ENCODE data around the gene CTNS.

DNA sequence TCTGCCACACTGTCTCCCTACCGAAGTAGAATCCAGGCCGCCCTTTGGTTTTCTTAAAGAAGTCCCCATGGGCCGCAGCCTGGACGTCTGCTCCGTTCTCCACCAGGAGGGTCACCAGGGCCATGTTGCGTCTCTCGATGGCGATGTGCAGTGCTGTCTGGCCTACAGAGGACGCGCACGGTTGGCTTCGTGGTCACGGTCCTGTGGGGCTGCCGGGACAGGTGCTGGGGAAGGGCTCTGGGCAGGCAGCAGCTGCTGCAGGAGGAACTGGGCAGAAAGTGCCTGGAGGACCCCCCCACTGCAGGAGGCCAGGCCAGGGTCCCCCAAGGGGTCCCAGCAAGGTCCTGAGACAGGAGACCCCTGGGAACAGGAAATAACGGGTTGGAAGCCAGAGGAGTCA lies 46.3 kb upstream of the CTNS start:
- TF ChIP-seq EZH2 (IDR thresholded peaks at IDR 0.05; ENCODE audit: borderline replicate concordance) (no peak), EZH2phosphoT487 (IDR thresholded peaks at IDR 0.05; ENCODE audit: low read depth, severe bottlenecking, unreplicated experiment) (no peak)
- TF ChIP-seq, protein P1, sequence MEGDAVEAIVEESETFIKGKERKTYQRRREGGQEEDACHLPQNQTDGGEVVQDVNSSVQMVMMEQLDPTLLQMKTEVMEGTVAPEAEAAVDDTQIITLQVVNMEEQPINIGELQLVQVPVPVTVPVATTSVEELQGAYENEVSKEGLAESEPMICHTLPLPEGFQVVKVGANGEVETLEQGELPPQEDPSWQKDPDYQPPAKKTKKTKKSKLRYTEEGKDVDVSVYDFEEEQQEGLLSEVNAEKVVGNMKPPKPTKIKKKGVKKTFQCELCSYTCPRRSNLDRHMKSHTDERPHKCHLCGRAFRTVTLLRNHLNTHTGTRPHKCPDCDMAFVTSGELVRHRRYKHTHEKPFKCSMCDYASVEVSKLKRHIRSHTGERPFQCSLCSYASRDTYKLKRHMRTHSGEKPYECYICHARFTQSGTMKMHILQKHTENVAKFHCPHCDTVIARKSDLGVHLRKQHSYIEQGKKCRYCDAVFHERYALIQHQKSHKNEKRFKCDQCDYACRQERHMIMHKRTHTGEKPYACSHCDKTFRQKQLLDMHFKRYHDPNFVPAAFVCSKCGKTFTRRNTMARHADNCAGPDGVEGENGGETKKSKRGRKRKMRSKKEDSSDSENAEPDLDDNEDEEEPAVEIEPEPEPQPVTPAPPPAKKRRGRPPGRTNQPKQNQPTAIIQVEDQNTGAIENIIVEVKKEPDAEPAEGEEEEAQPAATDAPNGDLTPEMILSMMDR (IDR thresholded peaks at IDR 0.05; ENCODE audit: poor library complexity), result no peak
